ENCODE results near the gene EIF4EBP3. TPM values are rescaled to one million over a fixed set of nuclear protein-coding genes. Genes with fewer than 3 reads are reported as not detected.

EIF4EBP3 gene
- total RNA-seq (2021) = 8.4 to 9.8 TPM (median 8.8 TPM) in 3 replicates
- percentile 59 among the genes with signal in this experiment for Bru-seq, nascent RNA
- long read RNA-seq, experiment 1, transcript EIF4EBP3-201 (3 exons, 691 nt) = major isoform, 6 of 6 reads
- long read RNA-seq, experiment 1, partial matches to known transcripts = 0 of 6 reads
- long read RNA-seq, experiment 1, other reads (novel, unspliced or antisense) = 0 of 6 reads
- long read RNA-seq, experiment 2, transcript EIF4EBP3-201 (3 exons, 691 nt) = major isoform, 6 of 8 reads
- long read RNA-seq, experiment 2, partial matches to known transcripts = 1 of 8 reads
- long read RNA-seq, experiment 2, other reads (novel, unspliced or antisense) = 1 of 8 reads
- long read RNA-seq, experiment 3 = 0 reads

- ATAC-seq = peak; percentile 95
- ChIA-PET POLR2A (interaction anchor here (0.5 to 3.8 kb wide), 17 partner anchors 8 to 201 kb away, joined by 3 to 47 read pairs (median 4); partner anchors contain the start of genes ANKHD1, APBB3, HARS1 and HARS2), CTCF (interaction anchor here (0.7 to 3.3 kb wide), 27 partner anchors 8 to 402 kb away, joined by 3 to 28 read pairs (median 6); partner anchors contain the start of genes ANKHD1, APBB3, HARS1 and HARS2)
- peaks cover 38% of the 10 kb centered on the region for H3K36me3 Mint-ChIP-seq
- H3K4me3 Mint-ChIP-seq = peak within 1 kb of the TSS; percentile 77
- peak; percentile 98 for DNase-seq (ENCODE audit: low spot score)
- peak within 1 kb of the TSS; percentile 97 for H3K27ac Mint-ChIP-seq
- no peaks in the 10 kb centered on the region for H3K9me3 Mint-ChIP-seq
- H3K4me1 Mint-ChIP-seq = peaks cover 25% of the 10 kb centered on the region
- H3K27me3 Mint-ChIP-seq (ENCODE audit: low read depth) = no peaks in the 10 kb centered on the region
- TF ChIP-seq ZNF263 (CRISPR knock-in tag; IDR thresholded peaks at IDR 0.05; ENCODE audit: low read depth) (no peak), ZBTB21 (CRISPR knock-in tag; IDR thresholded peaks at IDR 0.05; ENCODE audit: borderline replicate concordance) (peak; percentile 88; the same call in 1 of the 2 replicates), CDX4 (CRISPR knock-in tag; IDR thresholded peaks at IDR 0.05; ENCODE audit: borderline replicate concordance) (no peak), ATF2 (CRISPR knock-in tag; IDR thresholded peaks at IDR 0.05; ENCODE audit: borderline replicate concordance, low read depth) (no peak; the same call in 1 of the 2 replicates), ESRRA (CRISPR knock-in tag; IDR thresholded peaks at IDR 0.05; ENCODE audit: borderline replicate concordance) (peak; percentile 77), NR2C2 (CRISPR knock-in tag; IDR thresholded peaks at IDR 0.05) (0 out of 2 replicates have a peak, but pooled peaks have one; percentile 17), GTF2I (CRISPR knock-in tag; conservative IDR thresholded peaks at IDR 0.05) (no peak), FOXJ3 (CRISPR knock-in tag; IDR thresholded peaks at IDR 0.05; ENCODE audit: borderline replicate concordance) (no peak), ARID4B (CRISPR knock-in tag; IDR thresholded peaks at IDR 0.05; ENCODE audit: borderline replicate concordance) (0 out of 2 replicates have a peak, but pooled peaks have one; percentile 65), JAZF1 (CRISPR knock-in tag; IDR thresholded peaks at IDR 0.05) (no peak), HMGXB4 (CRISPR knock-in tag; IDR thresholded peaks at IDR 0.05) (peak; percentile 69; the same call in 1 of the 2 replicates), ZNF232 (CRISPR knock-in tag; IDR thresholded peaks at IDR 0.05) (peak; percentile 78; the same call in 1 of the 2 replicates), TEAD4 (CRISPR knock-in tag; IDR thresholded peaks at IDR 0.05) (no peak), ZNF396 (CRISPR knock-in tag; IDR thresholded peaks at IDR 0.05; ENCODE audit: borderline replicate concordance) (no peak), ERG (CRISPR knock-in tag; IDR thresholded peaks at IDR 0.05) (peak; percentile 38; the same call in 1 of the 2 replicates), EMX1 (CRISPR knock-in tag; IDR thresholded peaks at IDR 0.05) (peak; percentile 73; the same call in 1 of the 2 replicates), ZSCAN18 (CRISPR knock-in tag; IDR thresholded peaks at IDR 0.05) (no peak), FOXK1 (CRISPR knock-in tag; IDR thresholded peaks at IDR 0.05) (peak; percentile 99), SP1 (CRISPR knock-in tag; conservative IDR thresholded peaks at IDR 0.05) (peak; percentile 78), NR1H2 (CRISPR knock-in tag; IDR thresholded peaks at IDR 0.05) (no peak), ZNF219 (CRISPR knock-in tag; IDR thresholded peaks at IDR 0.05; ENCODE audit: borderline replicate concordance) (no peak), CBFB (CRISPR knock-in tag; IDR thresholded peaks at IDR 0.05; ENCODE audit: low read depth) (peak; percentile 62; the same call in 1 of the 2 replicates), HMGA2 (CRISPR knock-in tag; IDR thresholded peaks at IDR 0.05) (no peak), TEAD1 (CRISPR knock-in tag; IDR thresholded peaks at IDR 0.05) (no peak)
These were observed at the start of gene EIF4EBP3 for GRCh38 chr5:140547508-140548299. TSS of gene EIF4EBP3 (plus strand) at chr5:140547662. CDS start at chr5:140547738, 76 bp downstream.
